Occipital lobe (tissue), 2 donors: ENCODE data around the gene ABCF3. TPM values are rescaled to one million over a fixed set of nuclear protein-coding genes. Genes with fewer than 3 reads are reported as not detected.
"Not testable (repeated sequence)": the region's sequence is repeated elsewhere in the genome, so short reads cannot be mapped to it uniquely, and the experiment has no call there.

Experiments
- DNase-seq: peaks from one replicate; lab custom pipeline; 2025; lab: John Stamatoyannopoulos, UW
- total RNA-seq: library from RNA; depleted of rRNA; stranded (reverse); fragments of >200 nt; gene quantifications from one replicate; pipeline ENCODE4 v1.2.3, GENCODE V29; 2014

ABCF3 gene
- total RNA-seq: 41.2 TPM

DNA sequence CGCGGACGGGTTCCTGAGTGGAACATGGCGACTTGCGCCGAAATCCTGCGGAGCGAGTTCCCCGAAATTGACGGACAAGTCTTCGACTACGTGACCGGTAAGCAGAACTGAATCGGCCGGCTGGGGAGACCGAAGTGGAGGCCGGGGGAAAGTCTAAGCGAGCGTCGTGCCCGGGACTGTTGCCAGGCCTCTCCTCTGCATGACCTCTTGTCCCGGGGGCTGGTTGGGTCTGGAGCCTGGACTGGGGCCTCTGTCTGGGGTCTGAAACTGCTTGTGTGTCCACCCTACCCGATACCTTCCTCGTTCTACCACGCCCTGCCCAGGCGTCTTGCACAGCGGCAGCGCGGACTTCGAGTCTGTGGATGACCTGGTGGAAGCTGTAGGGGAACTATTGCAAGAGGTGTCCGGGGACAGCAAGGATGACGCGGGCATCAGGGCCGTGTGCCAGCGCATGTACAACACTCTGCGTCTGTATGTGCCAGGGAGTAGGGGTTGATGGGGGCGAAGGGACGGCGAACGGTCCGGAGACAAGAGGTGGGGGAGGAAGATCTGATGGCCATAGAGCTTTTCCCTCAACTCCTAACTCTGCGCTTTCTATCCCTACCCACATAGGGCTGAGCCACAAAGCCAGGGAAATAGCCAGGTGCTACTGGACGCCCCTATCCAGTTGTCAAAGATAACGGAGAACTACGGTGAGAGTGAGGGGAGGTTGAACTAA, at the start of gene ABCF3:
TSS of gene ABCF3 (plus strand) at position 16 of the 718 bp plus-strand sequence. CDS start at position 25, 9 bp downstream.
- peak; percentile 63 for DNase-seq

DNA sequence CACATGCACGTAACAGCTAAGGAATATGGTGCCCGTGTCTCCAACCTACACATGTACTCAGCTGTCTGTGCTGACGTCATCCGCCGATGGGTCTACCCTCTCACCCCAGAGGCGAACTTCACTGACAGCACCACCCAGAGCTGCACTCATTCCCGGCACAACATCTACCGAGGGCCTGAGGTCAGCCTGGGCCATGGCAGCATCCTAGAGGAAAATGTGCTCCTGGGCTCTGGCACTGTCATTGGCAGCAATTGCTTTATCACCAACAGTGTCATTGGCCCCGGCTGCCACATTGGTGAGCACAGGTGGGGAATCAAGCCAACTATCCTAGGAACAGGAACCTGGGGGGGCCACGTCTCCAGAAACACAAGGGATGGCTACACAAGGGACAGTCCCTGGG, 45.6 kb upstream of the ABCF3 start:
- DNase-seq: no peak

- DNase-seq: no peak
These were observed 43.8 kb upstream of the ABCF3 start for GRCh38 chr3:184142199-184142598.

GRCh38 chr3:184143327-184143726, 42.7 kb upstream of the ABCF3 start:
- DNase-seq: no peak

GRCh38 chr3:184144505-184144904, 41.5 kb upstream of the ABCF3 start:
- DNase-seq: no peak

DNA sequence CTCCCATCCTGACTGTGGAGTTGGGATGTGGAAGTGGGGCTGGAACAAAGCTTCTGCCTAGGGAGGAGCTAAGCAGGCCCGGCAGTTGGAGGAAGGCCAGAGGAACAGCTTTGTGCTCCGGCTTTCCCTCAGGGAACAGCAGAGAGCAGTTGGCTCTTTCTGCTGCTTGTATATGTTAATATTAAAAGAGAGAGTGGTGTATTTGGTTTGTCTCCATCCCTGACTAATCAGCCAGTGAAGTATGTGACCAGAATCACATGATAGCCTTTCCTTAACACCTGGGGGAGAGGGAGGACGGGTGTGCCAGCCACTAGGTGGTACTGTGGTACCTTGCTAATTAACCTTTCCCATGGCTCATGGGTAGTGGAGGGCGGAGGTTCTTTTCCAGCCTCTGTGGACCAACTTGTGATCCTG, 40.9 kb upstream of the ABCF3 start:
- no peak for DNase-seq

DNA sequence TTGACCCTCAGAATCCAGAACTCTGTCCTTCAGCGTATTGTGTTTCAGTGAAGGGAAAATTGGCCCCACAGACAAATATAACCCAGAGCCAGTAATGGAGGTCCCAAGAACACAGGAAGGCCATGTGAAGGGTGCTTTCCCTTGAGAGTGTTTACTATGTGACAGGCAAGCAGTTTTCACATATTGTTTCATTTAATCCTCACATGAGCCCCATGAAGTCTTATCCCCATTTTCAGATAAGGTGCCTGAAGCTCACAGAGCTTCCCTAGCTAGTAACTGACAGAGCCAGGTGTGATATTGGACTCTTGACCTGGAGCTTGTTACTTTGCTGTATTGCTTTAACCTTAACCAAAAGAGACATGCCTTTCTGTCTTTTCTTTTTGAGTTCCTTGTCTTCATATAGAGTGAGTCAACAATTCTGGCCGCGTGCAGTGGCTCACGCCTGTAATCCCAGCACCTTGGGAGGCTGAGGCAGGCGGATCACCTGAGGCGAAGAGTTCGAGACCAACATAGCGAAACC, 40.2 kb upstream of the ABCF3 start:
- no peak for DNase-seq

GRCh38 chr3:184148076-184148475, 37.9 kb upstream of the ABCF3 start:
- no peak for DNase-seq

DNA sequence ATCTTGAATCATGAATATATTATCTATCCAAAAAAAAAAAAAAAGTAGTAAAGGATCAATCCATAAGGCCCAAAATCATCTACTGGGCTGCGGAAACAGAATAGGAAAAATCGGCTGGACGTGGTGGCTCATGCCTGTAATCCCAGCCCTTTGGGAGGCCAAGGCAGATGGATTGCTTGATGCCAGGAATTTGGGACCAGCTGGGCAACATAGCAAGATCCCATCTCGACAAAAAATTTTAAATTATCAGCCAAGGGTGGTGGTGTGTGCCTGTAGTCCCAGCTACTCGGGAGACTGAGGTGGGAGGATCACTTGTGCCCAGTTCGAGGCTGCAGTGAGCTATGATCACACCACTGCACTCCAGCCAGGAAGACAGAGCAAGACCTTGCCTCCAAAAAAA, 36.9 kb upstream of the ABCF3 start:
- no peak for DNase-seq

GRCh38 chr3:184149770-184150169, 36.2 kb upstream of the ABCF3 start:
- not testable (repeated sequence) for DNase-seq

GRCh38 chr3:184154885-184155643, 30.9 kb upstream of the ABCF3 start, which contains the start of gene DVL3:
TSS of gene DVL3 (plus strand) at chr3:184155377. CDS start at chr3:184155636, 259 bp downstream.
- peak; percentile 59 for DNase-seq

DNA sequence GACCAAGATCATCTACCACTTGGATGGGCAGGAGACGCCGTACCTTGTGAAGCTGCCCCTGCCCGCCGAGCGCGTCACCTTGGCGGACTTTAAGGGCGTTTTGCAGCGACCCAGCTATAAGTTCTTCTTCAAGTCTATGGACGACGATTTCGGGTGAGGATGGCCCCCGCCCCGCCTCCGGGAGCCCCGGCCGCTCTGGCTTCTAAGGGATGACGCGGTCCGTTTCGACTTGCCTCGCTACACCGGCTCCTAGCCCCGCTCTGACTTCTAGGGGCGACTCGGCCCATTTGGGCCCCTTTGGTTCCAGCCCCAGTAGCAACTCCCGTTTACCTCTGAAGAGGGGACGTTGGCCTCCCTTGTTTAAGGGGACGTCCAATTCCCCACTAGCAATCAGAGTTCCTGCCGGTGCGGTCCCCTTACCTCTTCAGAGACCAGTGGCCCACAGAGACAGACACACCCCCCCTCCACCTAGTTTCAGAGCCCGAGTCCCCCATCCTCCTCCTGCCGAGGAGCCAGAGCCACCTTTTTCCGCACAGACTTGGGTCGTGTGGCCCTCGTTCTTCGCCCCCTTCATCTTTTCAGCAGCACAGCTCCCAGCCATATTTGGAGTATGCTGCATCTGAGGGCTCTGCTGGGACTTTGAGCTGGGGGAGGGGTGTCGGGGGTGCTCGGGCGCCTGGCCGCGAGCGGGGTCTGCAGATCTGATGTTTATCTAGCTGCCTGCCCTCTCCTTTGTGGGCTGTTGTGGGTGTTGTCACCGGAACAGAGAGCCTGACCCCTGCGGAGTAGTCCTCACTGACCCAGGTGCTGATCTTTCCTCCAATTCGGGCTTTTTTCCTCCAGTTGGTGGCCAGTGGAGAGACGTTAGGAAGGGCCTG, 30.1 kb upstream of the ABCF3 start:
- no peak for DNase-seq

GRCh38 chr3:184156522-184156955, 29.5 kb upstream of the ABCF3 start:
- DNase-seq: no peak

DNA sequence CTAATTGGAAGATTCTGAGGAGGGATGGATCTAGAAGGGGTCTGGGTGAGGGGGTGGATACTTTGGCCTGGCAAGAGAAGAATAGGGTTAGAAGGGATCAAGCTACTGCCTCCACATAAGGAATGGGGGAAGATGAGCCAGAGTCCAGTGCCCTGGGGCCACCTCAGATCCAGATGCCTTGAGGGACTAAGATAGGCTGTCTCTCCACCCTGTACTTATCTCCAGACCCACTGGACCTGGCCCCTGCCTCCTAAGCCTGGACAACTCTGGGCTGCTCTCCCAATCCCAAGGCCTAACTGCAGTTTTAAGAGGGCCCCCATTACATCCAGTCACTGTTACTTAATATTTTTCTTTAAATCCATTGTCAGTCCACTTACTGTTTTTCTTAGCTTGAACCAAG, 28.8 kb upstream of the ABCF3 start:
- no peak for DNase-seq

GRCh38 chr3:184158404-184158803, 27.6 kb upstream of the ABCF3 start:
- no peak for DNase-seq

DNA sequence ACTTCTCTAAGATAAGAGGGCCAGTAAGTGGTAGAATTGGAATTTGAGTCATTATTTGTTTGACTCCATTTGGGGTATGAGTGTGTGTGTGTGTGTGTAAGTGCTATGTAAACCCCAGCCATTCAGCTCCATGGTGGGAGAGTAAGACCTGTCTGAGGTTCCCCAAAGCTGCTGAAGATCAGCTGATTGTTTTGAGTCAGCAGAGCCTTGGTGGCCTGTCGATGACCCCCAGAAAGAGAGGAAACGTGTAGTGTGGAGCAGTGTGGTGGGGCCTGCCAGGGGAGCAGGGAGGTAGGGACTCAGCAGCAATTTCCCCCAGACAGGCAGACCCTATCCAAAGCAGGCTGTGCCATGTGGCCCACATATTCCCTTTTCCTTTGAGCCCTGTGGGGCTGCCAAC, 25.5 kb upstream of the ABCF3 start:
- no peak for DNase-seq

DNA sequence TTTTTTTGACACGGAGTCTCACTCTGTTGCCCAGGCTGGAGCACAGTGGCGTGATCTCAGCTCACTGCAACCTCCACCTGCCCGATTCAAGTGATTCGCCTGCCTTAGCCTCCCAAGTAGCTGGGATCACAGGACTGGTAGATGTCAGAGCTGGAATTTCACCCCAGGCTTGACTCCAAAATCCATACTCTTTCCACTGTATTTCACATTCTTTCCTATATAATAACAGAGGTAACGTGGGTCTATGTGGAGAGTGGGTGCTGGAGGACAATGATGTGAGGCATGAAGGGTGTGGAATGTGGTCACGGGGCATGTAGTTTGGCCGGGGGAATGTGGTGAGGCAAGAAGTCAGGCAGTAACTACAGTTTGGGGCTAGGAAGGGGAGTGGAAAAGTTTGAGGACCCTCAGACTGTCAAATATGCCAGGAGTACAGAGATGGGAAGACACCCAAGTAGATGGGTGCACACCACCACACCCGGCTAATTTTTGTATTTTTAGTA, 23.4 kb upstream of the ABCF3 start:
- DNase-seq: not testable (repeated sequence)

- no peak for DNase-seq
These were observed 21.2 kb upstream of the ABCF3 start for GRCh38 chr3:184164648-184165330.

DNA sequence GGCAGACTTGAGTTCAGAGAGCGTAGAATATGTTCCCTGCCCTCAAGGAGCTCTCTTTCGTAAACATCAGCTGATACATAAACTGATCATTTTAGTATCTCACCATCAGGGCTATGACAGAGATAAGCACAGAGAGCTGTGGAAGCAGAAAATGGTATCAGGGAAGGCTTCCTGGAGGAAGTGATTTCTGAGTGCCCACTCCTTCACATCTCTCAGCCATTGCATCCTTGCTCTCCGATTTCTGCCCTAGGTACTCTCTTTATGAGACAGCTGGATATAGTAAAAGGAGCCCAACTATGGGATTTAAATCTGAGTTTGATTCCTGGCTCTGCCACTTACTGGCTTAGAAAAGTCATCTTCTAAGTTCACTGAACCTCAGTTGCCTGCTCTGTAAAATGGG, 20.5 kb upstream of the ABCF3 start:
- no peak for DNase-seq

DNA sequence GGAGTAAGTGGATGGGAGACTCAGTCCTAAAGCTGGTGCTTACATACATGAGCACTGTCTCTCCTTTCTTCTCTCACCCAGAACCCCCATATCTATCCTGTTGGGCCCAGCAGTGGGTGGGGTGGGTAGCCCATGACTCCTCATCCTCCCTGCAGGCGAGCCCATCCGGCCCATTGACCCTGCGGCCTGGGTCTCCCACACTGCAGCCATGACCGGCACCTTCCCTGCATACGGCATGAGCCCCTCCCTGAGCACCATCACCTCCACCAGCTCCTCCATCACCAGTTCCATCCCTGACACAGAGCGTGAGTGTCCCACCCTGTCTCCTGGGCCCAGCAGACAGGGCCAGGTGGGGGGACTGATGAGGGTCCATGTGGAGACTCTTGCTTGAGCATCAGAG, 19.3 kb upstream of the ABCF3 start:
- no peak for DNase-seq

DNA sequence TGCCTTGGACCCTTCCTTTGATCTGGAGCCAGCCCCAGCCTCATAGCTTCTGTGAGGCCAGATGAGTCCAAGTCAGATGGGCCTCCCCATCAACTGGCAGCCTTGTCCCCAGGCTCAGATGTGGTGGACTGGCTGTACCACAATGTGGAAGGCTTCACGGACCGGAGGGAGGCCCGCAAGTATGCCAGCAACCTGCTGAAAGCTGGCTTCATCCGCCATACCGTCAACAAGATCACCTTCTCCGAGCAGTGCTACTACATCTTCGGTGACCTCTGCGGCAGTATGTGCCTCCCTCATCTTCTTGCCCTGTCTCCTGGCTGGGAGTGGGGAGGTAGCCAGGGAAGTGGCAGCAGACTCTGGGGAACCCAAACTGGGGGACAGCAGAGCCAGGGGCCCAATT, 18.2 kb upstream of the ABCF3 start:
- no peak for DNase-seq
